Lower lobe of right lung (tissue), 2 donors: ENCODE results near the gene ODF2. TPM values are rescaled to one million over a fixed set of nuclear protein-coding genes. Genes with fewer than 3 reads are reported as not detected.
"Not testable (repeated sequence)": the region's sequence is repeated elsewhere in the genome, so short reads cannot be mapped to it uniquely, and the experiment has no call there.

ENCODE experiments used
- ATAC-seq, 2 donors: fragments of 200-7000 bp; cut with Tn5 transposase; one replicate each; pipeline ENCODE4 v1.9.1; 2020 to 2022; ENCODE audit warnings: mild to moderate bottlenecking in 2 of 2, moderate library complexity in 2 of 2
- DNase-seq: peaks from one replicate; pipeline ENCODE4 v3.0.0-alpha.2; 2020
- H3K27ac ChIP-seq: fragments of 200-600 bp; one replicate; pipeline ENCODE4 v1.8.0; 2022
- H3K27me3 ChIP-seq: fragments of 200-600 bp; one replicate; pipeline ENCODE4 v1.8.0; 2022; ENCODE audit warnings: low read depth
- H3K36me3 ChIP-seq: fragments of 200-600 bp; one replicate; pipeline ENCODE4 v1.8.0; 2022; ENCODE audit warnings: mild to moderate bottlenecking
- H3K4me1 ChIP-seq: fragments of 200-600 bp; one replicate; pipeline ENCODE4 v1.8.0; 2022
- H3K4me3 ChIP-seq: fragments of 200-600 bp; one replicate; pipeline ENCODE4 v1.8.0; 2022; ENCODE audit warnings: mild to moderate bottlenecking
- H3K9me3 ChIP-seq: fragments of 200-600 bp; one replicate; pipeline ENCODE4 v1.8.0; 2022
- CTCF ChIP-seq: fragments of 200-600 bp; IDR thresholded peaks from one replicate; pipeline ENCODE4 v1.8.0; 2022; ENCODE audit warnings: antibody characterized with exemption, mild to moderate bottlenecking
- intact Hi-C: fragments of 100-400 bp; cut with DNase I; formaldehyde crosslinking; loops from one replicate; pipeline ENCODE4 v1.11.0; 2022
- total RNA-seq: library from RNA; stranded (reverse); fragmentation: NEBNext Ultra II Directional; extraction: Animal tissue kit (Norgen Biotek cat#: 25700); gene quantifications from one replicate; pipeline ENCODE4 v1.2.1, GENCODE V29; 2021
- donor health status: DM: no; HTN: yes; CAD: no; lungs with severe emphysema.

Gene ODF2
- total RNA-seq, 1 donor from 2014 or later, result 20.3 TPM

GRCh38 chr9:128422783-128423150 is 33.0 kb upstream of the ODF2 start:
- intact Hi-C loops, result no loop called here
- no peak overlapping the region for H3K4me3 ChIP-seq
- DNase-seq, result no peak
- H3K9me3 ChIP-seq, result no peaks in the 10 kb centered on the region
- H3K27ac ChIP-seq, result no peak overlapping the region
- ATAC-seq, result no peak
- no peak for TF ChIP-seq CTCF
- H3K36me3 ChIP-seq, result no peaks in the 10 kb centered on the region
- peaks cover 25% of the 10 kb centered on the region for H3K4me1 ChIP-seq
- H3K27me3 ChIP-seq, result peaks cover 18% of the 10 kb centered on the region

- H3K36me3 ChIP-seq, ATAC-seq, H3K4me3 ChIP-seq, H3K27ac ChIP-seq, intact Hi-C loops, H3K9me3 ChIP-seq, DNase-seq: not testable (repeated sequence)
- Histone ChIP-seq H3K27me3 (peaks cover 18% of the 10 kb centered on the region), H3K4me1 (peaks cover 25% of the 10 kb centered on the region)
These were observed 32.5 kb upstream of the ODF2 start for GRCh38 chr9:128423356-128423755.

GRCh38 chr9:128424268-128424780 is 31.5 kb upstream of the ODF2 start:
- peaks cover 18% of the 10 kb centered on the region for H3K4me1 ChIP-seq
- no peaks in the 10 kb centered on the region for H3K36me3 ChIP-seq
- no peaks in the 10 kb centered on the region for H3K9me3 ChIP-seq
- no peak for DNase-seq
- H3K4me3 ChIP-seq, result no peak overlapping the region
- no peak for ATAC-seq
- no peak for TF ChIP-seq CTCF
- intact Hi-C loops, result no loop called here
- peaks cover 8% of the 10 kb centered on the region for H3K27me3 ChIP-seq
- H3K27ac ChIP-seq, result no peak overlapping the region

- TF ChIP-seq CTCF, result no peak
- no peak for ATAC-seq
- Histone ChIP-seq H3K27me3 (no peaks in the 10 kb centered on the region), H3K4me3 (no peak overlapping the region), H3K9me3 (no peaks in the 10 kb centered on the region), H3K36me3 (no peaks in the 10 kb centered on the region), H3K27ac (no peak overlapping the region), H3K4me1 (no peaks in the 10 kb centered on the region)
- intact Hi-C loops, result no loop called here
- no peak for DNase-seq
These were observed 26.9 kb upstream of the ODF2 start for GRCh38 chr9:128428644-128429512.

- Histone ChIP-seq H3K4me1 (no peaks in the 10 kb centered on the region), H3K9me3 (no peaks in the 10 kb centered on the region), H3K4me3 (no peak overlapping the region), H3K36me3 (no peaks in the 10 kb centered on the region), H3K27me3 (no peaks in the 10 kb centered on the region), H3K27ac (no peak overlapping the region)
- ATAC-seq (no peak), DNase-seq (no peak)
- intact Hi-C loops, result no loop called here
- no peak for TF ChIP-seq CTCF
These were observed 26.2 kb upstream of the ODF2 start for GRCh38 chr9:128429513-128430086.

- no peaks in the 10 kb centered on the region for H3K4me1 ChIP-seq
- no peak for DNase-seq
- no peak overlapping the region for H3K4me3 ChIP-seq
- intact Hi-C loops, result no loop called here
- no peak for ATAC-seq
- H3K27ac ChIP-seq, result no peak overlapping the region
- TF ChIP-seq CTCF, result no peak
- no peaks in the 10 kb centered on the region for H3K9me3 ChIP-seq
- no peaks in the 10 kb centered on the region for H3K27me3 ChIP-seq
- no peaks in the 10 kb centered on the region for H3K36me3 ChIP-seq
These were observed 24.6 kb upstream of the ODF2 start for GRCh38 chr9:128431207-128431606.
